VCaP (cell line): ENCODE results near the gene AHI1.

Experiments
- H3K27ac ChIP-seq: fragments of 450-650 bp; 2 replicates; pipeline ENCODE4 v1.5.1; 2017
- TF ChIP-seq, protein P1 (sequence below): fragments of 450-650 bp; conservative IDR thresholded peaks from 2 replicates; pipeline ENCODE4 v1.5.1; 2017; ENCODE audit warnings: mild to moderate bottlenecking, moderate library complexity

AHI1 gene

DNA sequence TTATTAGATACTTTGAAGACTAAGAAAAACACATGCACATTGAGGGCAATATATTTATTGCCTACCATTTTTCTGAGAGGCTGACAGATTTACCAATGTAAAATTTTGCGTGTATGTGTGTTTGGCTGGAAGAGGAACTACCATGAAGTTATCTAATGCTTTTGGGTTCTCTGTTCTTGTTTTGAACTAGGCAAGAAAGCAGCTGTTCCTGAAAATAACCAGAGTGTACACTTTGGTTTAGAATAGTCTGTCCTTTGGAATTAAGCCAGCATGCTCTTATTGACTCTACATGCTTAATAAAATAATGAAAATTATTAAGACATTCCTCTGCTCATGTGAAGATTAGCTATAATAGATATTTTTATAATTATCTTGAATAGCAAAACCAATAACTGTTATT lies 187.2 kb downstream of the AHI1 start:
- TF ChIP-seq, protein P1, sequence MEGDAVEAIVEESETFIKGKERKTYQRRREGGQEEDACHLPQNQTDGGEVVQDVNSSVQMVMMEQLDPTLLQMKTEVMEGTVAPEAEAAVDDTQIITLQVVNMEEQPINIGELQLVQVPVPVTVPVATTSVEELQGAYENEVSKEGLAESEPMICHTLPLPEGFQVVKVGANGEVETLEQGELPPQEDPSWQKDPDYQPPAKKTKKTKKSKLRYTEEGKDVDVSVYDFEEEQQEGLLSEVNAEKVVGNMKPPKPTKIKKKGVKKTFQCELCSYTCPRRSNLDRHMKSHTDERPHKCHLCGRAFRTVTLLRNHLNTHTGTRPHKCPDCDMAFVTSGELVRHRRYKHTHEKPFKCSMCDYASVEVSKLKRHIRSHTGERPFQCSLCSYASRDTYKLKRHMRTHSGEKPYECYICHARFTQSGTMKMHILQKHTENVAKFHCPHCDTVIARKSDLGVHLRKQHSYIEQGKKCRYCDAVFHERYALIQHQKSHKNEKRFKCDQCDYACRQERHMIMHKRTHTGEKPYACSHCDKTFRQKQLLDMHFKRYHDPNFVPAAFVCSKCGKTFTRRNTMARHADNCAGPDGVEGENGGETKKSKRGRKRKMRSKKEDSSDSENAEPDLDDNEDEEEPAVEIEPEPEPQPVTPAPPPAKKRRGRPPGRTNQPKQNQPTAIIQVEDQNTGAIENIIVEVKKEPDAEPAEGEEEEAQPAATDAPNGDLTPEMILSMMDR = no peak
- H3K27ac ChIP-seq = no peak overlapping the region

DNA sequence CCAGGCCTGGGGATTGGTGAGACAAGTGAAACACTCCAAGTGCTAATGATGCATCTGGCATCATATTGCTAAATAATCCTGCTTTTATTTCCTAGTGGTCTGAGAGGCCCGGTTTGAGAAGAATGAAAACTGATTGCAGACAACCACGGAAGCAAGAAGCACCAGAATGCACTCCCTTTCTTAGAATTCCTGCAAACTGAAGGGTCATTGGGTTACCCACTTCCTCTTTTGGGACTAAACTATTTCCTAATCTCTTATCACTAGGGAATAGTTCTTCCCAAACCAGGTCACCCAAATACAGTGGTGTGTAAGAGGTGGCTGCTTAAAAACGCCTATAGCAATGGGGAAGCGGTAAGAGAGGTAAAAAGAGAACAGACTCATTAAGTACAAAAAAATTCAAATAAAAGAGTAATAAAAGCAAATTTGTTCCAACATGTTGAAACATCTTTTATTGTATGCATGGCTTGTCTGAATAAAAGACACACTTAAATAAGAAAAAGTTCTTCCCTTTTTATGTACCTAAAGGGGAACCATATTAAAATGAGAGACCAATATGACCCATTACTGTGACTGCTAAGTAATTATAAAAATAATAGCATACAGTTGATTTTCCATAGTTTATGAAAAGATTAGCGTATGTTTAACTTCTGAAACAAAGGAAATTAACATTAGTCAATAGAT lies 190.7 kb downstream of the AHI1 start:
- TF ChIP-seq, protein P1 = no peak
- no peak overlapping the region for H3K27ac ChIP-seq

DNA sequence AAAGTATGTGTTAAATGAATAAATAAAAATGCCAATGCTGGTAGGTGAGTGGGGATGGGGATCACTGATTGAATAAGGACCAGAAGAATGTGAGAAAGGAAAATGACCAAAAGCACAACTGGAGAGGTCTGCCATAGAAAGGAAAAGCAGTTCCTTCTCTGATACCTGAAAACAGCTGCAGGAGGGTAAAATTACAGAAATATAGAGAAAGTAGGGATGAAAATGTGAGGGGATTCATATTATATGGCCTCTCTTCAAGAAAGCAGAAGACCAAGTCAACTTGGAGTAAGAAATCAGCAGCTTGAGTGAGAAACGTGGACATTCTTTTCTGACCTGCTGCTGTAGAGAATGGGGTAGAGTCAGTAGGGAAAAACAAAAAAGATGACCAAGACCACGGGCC lies 191.4 kb downstream of the AHI1 start:
- H3K27ac ChIP-seq = no peak overlapping the region
- TF ChIP-seq, protein P1 = no peak

DNA sequence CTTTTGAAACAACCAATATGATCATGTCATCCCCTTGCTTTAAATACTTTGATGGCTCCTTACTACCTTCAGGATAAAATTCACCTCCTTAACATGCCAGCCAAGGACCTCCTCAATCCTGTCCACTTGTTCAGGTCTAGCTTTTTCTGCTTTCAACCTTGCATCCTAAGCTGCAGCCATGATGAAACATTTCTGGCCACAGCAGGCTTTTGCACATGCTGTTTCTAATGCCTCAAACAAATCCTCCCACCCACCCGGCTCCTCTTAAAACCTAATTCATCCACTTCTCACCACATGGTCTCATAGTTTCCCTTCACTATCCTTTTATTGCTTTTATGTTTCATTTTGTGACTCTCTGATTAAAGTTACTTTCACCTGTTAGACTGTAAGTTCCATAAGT lies 191.9 kb downstream of the AHI1 start:
- TF ChIP-seq, protein P1 = no peak
- H3K27ac ChIP-seq = no peak overlapping the region

DNA sequence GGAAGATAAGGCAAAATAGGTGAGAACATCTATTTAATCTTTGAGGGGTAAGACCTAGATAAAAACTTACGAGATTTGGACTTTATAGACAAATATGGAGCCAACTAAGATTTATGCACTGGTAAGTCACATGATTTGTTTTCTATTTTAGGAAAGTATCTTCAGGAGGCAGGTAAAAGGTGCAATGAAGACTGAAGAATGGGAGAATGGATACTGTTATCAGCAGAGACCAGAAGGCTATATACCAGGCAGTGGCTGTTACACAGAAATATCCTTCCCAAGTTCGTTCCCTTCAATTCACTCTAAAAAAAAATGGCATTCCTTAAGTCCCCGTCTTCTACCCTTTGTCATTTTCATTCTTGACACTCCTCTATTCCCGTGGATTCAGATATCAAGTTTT lies 192.7 kb downstream of the AHI1 start:
- TF ChIP-seq, protein P1 = no peak
- H3K27ac ChIP-seq = no peak overlapping the region

DNA sequence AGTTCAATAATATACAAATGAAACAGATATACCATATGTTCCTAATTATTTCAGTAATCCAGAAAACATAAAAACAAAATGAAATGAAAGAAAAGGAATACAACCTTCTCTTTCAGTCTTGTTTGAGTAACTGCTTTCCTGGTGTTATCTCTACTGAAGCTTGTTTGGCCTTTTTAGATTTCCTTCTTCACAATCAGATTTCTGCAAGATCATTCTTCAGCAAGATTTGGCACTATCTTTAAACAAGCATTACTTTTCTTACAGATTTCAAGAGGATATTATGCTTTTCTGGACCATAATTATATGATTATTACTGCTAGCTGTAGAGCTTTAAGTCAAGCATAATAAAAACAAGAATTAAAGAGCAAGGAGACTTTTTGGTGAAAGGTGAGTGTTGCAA lies 196.2 kb downstream of the AHI1 start:
- H3K27ac ChIP-seq = no peak overlapping the region
- TF ChIP-seq, protein P1 = no peak

DNA sequence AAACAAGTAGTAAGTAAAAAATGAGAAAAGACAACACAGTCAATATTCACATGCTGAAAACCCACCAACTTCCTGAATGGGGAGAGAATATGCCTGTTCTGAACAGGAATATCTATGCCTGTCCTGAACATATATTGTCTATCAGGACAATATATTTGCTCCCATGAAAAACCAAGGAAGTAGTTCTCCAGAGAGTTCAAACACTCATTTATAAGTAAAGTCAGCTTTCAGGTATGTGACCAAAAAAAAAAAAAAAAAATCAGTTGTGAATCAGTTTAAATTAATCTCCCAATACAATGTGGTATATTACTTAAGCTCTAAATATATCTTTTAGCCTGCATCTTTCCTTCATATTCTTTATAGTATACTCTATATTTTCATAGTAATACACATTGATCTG lies 197.0 kb downstream of the AHI1 start:
- no peak overlapping the region for H3K27ac ChIP-seq
- TF ChIP-seq, protein P1 = no peak
